Gastroesophageal sphincter (tissue), 3 donors: ENCODE data around the gene IFFO2.

Experiments
- POLR2A ChIP-seq, 2 donors: fragments of 450-650 bp; IDR thresholded peaks; one replicate each; pipeline ENCODE4 v1.6.1; 2017; ENCODE audit warnings: antibody characterized with exemption in 2 of 2, mild to moderate bottlenecking in 2 of 2, moderate library complexity in 1 of 2
- TF ChIP-seq, protein P1 (sequence below), 4 experiments: fragments of 200-600 bp in 2 of 4; fragments of 450-650 bp in 2 of 4; sonication (generic) in 1 of 4; IDR thresholded peaks; one replicate each; pipeline ENCODE4 v1.5.1; 2017 to 2019; ENCODE audit warnings: antibody characterized with exemption in 4 of 4, mild to moderate bottlenecking in 2 of 4, moderate library complexity in 2 of 4

- TF ChIP-seq, protein P1, sequence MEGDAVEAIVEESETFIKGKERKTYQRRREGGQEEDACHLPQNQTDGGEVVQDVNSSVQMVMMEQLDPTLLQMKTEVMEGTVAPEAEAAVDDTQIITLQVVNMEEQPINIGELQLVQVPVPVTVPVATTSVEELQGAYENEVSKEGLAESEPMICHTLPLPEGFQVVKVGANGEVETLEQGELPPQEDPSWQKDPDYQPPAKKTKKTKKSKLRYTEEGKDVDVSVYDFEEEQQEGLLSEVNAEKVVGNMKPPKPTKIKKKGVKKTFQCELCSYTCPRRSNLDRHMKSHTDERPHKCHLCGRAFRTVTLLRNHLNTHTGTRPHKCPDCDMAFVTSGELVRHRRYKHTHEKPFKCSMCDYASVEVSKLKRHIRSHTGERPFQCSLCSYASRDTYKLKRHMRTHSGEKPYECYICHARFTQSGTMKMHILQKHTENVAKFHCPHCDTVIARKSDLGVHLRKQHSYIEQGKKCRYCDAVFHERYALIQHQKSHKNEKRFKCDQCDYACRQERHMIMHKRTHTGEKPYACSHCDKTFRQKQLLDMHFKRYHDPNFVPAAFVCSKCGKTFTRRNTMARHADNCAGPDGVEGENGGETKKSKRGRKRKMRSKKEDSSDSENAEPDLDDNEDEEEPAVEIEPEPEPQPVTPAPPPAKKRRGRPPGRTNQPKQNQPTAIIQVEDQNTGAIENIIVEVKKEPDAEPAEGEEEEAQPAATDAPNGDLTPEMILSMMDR (IDR thresholded peaks at IDR 0.05): peak in 2 of 4 experiments; percentile 46 to 70
- TF ChIP-seq POLR2A (IDR thresholded peaks at IDR 0.05): peak; percentile 29 to 42
Measured at GRCh38 chr1:18922319-18922726, 34.2 kb downstream of the IFFO2 start.
